Right lobe of liver (tissue), 6 donors: ENCODE measurements around the gene MGAT3. TPM values are rescaled to one million over a fixed set of nuclear protein-coding genes. Genes with fewer than 3 reads are reported as not detected.

ENCODE experiments used
- ATAC-seq, 4 donors: fragments of 200-7000 bp; cut with Tn5 transposase; one replicate each; pipeline ENCODE4 v1.9.1; 2020; ENCODE audit warnings: mild to moderate bottlenecking in 4 of 4, moderate library complexity in 4 of 4
- DNase-seq, 3 donors: peaks; one replicate each; pipeline ENCODE4 v3.0.0-alpha.2; 2020
- H3K27ac ChIP-seq, 3 donors: fragments of 200-600 bp; one replicate each; pipeline ENCODE4 v1.8.0; 2022
- H3K27me3 ChIP-seq, 2 donors: fragments of 200-600 bp; one replicate each; pipeline ENCODE4 v1.8.0; 2022
- H3K36me3 ChIP-seq, 4 donors: fragments of 200-600 bp; sonication (generic) in 1 of 4; one replicate each; pipeline versions ENCODE4 v1.5.1 to v1.8.0; 2017 to 2022; ENCODE audit warnings: control low read depth in 1 of 4
- H3K4me1 ChIP-seq, 4 donors: fragments of 200-600 bp; sonication (generic) in 1 of 4; one replicate each; pipeline versions ENCODE4 v1.5.1 to v1.8.0; 2017 to 2022; ENCODE audit warnings: control low read depth in 1 of 4
- H3K4me3 ChIP-seq, 3 donors: fragments of 200-600 bp; one replicate each; pipeline ENCODE4 v1.8.0; 2022
- H3K9me3 ChIP-seq, 4 donors: fragments of 200-600 bp; sonication (generic) in 1 of 4; one replicate each; pipeline versions ENCODE4 v1.5.1 to v1.8.0; 2017 to 2022; ENCODE audit warnings: control low read depth in 1 of 4
- POLR2A ChIP-seq: fragments of 450-650 bp; IDR thresholded peaks from one replicate; pipeline ENCODE4 v1.6.1; 2017; ENCODE audit warnings: antibody characterized with exemption, mild to moderate bottlenecking
- WGBS: methylation state at CpG from one replicate; pipeline ENCODE4 v1.1.6; 2018; ENCODE audit warnings: low coverage, low lambda C conversion rate; ENCODE audit not compliant: insufficient coverage; ENCODE audit errors: missing lambda C conversion rate; 5-methylcytosine and 5-hydroxymethylcytosine counted together
- intact Hi-C, 2 donors: fragments of 100-400 bp; cut with DNase I; formaldehyde crosslinking; loops; one replicate each; pipeline versions ENCODE4 v1.11.2 to v1.14.1; 2022
- total RNA-seq, 6 experiments: library from RNA; depleted of rRNA in 2 of 6; stranded (reverse); fragments of >200 nt in 2 of 6; fragmentation: NEBNext Ultra II Directional in 3 of 6; extraction: Animal tissue kit (Norgen Biotek cat#: 25700) in 3 of 6; gene quantifications; one replicate each; pipeline versions ENCODE4 v1.1.0 to v1.2.4, GENCODE V29; 2016 to 2023
- TF ChIP-seq, protein P1 (sequence below), 4 donors: fragments of 200-600 bp in 3 of 4; fragments of 450-650 bp in 1 of 4; IDR thresholded peaks; one replicate each; pipeline versions ENCODE4 v1.5.1 to v1.8.0; 2016 to 2022; ENCODE audit warnings: antibody characterized with exemption in 4 of 4, mild to moderate bottlenecking in 2 of 4
- donor health status: DM: no; HTN: yes; CAD: no.
- donor health status: DM: no; HTN: no; CAD: no.
- donor health status: DM: no; HTN: no; CAD: no.
- donor health status: DM: no; HTN: yes; CAD: no.
- donor health status: DM: no; HTN: yes; CAD: no.

Gene MGAT3
- total RNA-seq, 6 experiments from 2014 or later = 0.05 to 0.38 (median 0.07) TPM; not detected in 1

DNA sequence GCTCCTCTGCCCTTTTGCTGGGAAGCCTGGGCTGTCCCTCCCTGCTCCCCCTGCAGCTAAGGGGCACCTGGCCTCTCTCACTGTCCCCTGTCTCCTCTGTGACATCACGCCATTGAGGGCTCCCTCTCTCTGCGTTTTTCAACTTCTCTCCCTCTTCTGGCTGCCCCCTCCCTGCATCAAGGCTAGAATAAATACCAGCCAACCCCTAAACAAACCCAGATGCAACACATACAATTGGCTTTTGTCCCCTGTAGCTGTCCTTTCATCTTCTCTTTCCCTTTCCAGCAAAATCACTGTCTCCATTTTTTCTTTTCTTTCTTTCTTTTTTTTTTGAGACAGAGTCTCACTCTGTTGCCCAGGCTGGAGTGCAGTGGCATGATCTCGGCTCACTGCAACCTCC lies 42.0 kb downstream of the MGAT3 start:
- WGBS = 60% methylated on average over 3 of the region's 3 CpGs
- no peaks in the 10 kb centered on the region for H3K36me3 ChIP-seq
- H3K27me3 ChIP-seq = no peaks in the 10 kb centered on the region
- intact Hi-C loops = no loop called here
- H3K9me3 ChIP-seq = no peaks in the 10 kb centered on the region
- peaks cover 0 to 17% (median 12%) of the 10 kb centered on the region in 4 donors for H3K4me1 ChIP-seq
- DNase-seq = peak in 1 of 3 donors; percentile 22
- TF ChIP-seq, protein P1, sequence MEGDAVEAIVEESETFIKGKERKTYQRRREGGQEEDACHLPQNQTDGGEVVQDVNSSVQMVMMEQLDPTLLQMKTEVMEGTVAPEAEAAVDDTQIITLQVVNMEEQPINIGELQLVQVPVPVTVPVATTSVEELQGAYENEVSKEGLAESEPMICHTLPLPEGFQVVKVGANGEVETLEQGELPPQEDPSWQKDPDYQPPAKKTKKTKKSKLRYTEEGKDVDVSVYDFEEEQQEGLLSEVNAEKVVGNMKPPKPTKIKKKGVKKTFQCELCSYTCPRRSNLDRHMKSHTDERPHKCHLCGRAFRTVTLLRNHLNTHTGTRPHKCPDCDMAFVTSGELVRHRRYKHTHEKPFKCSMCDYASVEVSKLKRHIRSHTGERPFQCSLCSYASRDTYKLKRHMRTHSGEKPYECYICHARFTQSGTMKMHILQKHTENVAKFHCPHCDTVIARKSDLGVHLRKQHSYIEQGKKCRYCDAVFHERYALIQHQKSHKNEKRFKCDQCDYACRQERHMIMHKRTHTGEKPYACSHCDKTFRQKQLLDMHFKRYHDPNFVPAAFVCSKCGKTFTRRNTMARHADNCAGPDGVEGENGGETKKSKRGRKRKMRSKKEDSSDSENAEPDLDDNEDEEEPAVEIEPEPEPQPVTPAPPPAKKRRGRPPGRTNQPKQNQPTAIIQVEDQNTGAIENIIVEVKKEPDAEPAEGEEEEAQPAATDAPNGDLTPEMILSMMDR (IDR thresholded peaks at IDR 0.05) = no peak
- no peak for TF ChIP-seq POLR2A
- no peak for ATAC-seq
- H3K4me3 ChIP-seq = no peak overlapping the region
- H3K27ac ChIP-seq = no peak overlapping the region

DNA sequence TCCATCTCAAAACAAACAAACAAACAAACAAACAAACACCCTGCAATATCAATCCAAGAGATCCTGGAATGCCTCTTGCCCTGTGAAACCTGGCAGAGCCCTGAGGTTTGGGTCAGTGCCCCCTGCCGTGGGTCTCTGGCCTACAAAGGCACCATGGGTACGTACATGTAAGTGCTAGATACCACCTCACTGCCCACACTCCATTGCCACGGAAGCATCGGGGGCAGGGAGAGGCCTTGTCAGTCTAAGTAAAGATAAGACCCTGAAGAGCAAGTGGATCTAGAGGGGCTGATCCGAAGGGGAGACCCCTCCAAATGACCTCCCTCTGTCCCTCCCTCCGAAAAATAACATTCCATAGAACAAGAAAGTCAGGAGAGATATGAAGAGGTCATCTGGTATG lies 43.3 kb downstream of the MGAT3 start:
- peak overlapping the region in 1 of 3 donors; percentile 85 for H3K27ac ChIP-seq
- 81% methylated on average over 6 of the region's 6 CpGs for WGBS
- peaks cover 0 to 12% (median 8%) of the 10 kb centered on the region in 4 donors for H3K36me3 ChIP-seq
- H3K9me3 ChIP-seq = no peaks in the 10 kb centered on the region
- H3K4me1 ChIP-seq = peaks cover 0 to 21% (median 13%) of the 10 kb centered on the region in 4 donors
- H3K27me3 ChIP-seq = no peaks in the 10 kb centered on the region
- DNase-seq = peak in 1 of 3 donors; percentile 43
- TF ChIP-seq POLR2A = no peak
- TF ChIP-seq, protein P1 (IDR thresholded peaks at IDR 0.05) = no peak
- ATAC-seq = no peak
- no peak overlapping the region for H3K4me3 ChIP-seq
- intact Hi-C loops = no loop called here

DNA sequence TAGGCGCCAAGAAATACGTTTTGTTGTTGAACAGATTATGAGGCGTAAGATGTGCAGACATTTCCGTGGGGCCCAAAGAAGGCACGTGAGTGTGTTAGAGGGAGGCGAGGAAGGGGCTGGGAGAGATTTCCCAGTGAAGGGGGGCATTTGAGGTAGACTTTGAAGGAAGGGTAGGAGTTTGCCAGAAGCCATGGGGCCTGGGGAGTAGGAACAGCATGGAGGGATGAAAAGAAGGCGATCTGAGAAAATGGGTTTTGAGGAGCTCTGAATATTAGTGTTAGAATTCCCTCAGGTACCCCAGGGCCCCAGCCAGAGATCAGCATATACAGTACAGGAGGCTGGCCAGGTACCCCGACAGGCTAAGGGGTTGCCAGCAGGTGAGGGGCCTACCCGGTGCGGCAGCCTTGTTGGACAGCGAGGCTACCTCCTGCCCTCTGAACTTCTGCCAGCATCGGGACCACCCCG lies 44.9 kb downstream of the MGAT3 start:
- DNase-seq (no peak), ATAC-seq (no peak)
- Histone ChIP-seq H3K4me3 (peak overlapping the region; percentile 97 to 100 (median 98)), H3K27me3 (no peaks in the 10 kb centered on the region), H3K9me3 (no peaks in the 10 kb centered on the region), H3K36me3 (peaks cover 0 to 28% (median 16%) of the 10 kb centered on the region in 4 donors), H3K4me1 (peaks cover 0 to 21% (median 13%) of the 10 kb centered on the region in 4 donors), H3K27ac (peak overlapping the region; percentile 85 to 93 (median 85))
- intact Hi-C loops = no loop called here
- WGBS = 38% methylated on average over 7 of the region's 13 CpGs
- TF ChIP-seq, protein P1 (IDR thresholded peaks at IDR 0.05) = no peak
- no peak for TF ChIP-seq POLR2A

DNA sequence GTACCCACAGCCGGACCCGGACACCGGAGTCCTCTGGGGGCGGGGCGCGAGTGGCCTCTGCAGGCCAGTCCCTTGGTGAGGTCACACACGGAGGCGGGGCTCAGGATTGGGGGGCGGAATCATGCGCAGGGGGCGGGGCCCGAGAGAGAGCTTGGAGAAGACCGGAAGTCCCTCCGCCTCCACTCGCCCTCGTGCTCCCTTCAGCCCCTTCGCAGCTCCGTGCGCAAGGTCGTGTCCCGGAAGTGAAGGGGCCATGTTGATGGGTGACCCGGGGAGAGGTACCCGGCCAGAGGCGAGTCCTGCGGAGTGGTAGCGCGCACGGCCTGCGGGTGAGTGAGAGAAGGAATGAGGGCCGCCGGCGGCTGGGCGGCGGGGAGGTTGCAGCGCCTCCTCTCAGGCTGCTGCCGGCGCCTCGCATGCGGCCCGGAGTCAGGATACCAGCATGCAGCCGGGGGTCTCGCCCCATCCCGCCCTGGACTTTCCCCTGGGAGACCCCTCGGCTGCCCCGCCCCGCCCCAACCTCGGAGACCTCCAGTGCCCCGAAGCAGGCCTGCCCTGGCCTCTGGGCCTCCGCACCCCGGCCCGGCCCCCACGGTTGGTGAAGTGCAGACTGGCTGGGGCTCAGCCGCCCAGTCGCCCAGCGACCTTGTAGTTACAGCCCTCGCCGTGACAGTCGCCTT lies 45.4 kb downstream of the MGAT3 start, which contains the start of gene MIEF1:
Gene MIEF1 (plus strand): TSS at position 182 of the 680 bp plus-strand sequence. CDS start 9,005 bp downstream, outside the sequence.
- ATAC-seq = peak; percentile 96 to 98 (median 96)
- intact Hi-C loops = no loop called here
- 3% methylated on average over 6 of the region's 58 CpGs for WGBS

More for the DNA sequence above, 45.4 kb downstream of the MGAT3 start, which contains the start of gene MIEF1:
- Histone ChIP-seq H3K36me3 (peaks cover 0 to 33% (median 20%) of the 10 kb centered on the region in 4 donors), H3K4me1 (peaks cover 0 to 21% (median 13%) of the 10 kb centered on the region in 4 donors), H3K9me3 (no peaks in the 10 kb centered on the region), H3K27ac (peak within 1 kb of the TSS; percentile 85 to 93 (median 85)), H3K4me3 (peak within 1 kb of the TSS; percentile 97 to 100 (median 98)), H3K27me3 (no peaks in the 10 kb centered on the region)
- peak; percentile 51 for TF ChIP-seq POLR2A
- TF ChIP-seq, protein P1 (IDR thresholded peaks at IDR 0.05) = no peak
- peak; percentile 99 for DNase-seq
